ENCODE results near the gene NHERF2. TPM values are rescaled to one million over a fixed set of nuclear protein-coding genes. Genes with fewer than 3 reads are reported as not detected.
A peak's percentile ranks its signal among the peaks of the same experiment; 100 is the strongest.

NHERF2 gene
- polyA plus RNA-seq, 2 of the 4 experiments (the other 2 are of a cell fraction): 32.3 to 35.0 TPM

DNA sequence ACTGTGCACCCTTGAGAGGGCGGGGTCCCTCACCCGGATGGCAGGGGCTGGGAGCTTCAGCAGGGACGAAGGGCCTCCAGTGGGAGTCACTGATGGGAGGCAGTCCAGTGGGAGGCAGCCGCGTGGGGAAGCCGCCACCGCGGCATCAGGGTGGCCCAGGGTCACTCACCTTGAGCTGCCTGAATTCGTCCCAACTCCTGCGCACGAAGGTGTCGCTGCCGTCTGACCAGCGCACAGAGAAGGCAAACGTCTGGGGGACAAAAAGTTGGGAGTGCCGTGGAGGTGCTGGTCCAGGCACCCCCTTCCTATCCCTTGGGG lies 46.0 kb upstream of the NHERF2 start:
- WGBS (ENCODE audit: missing lambda C conversion rate): 91% methylated on average over 9 of the region's 16 CpGs
- FAIRE-seq (no peak), ATAC-seq (no peak), DNase-seq (ENCODE audit: low read depth in 1 of 2, low spot score in 1 of 2) (no peak)
- H3K9me3 ChIP-seq: no peaks in the 10 kb centered on the region
- no peak overlapping the region for H3K4me3 ChIP-seq
- ChIA-PET CTCF (interaction anchor here (19.7 kb wide), 1 partner anchor 24 kb away, joined by 196 read pairs; the partner anchor contains the start of gene ZNF598), POLR2A (interaction anchor here (2.8 to 5.4 kb wide), 2 partner anchors 9 to 15 kb away, joined by 13 to 50 read pairs; partner anchors contain the start of genes RPS2 and TBL3)
- no peak overlapping the region for H3K27ac ChIP-seq
- TF ChIP-seq EHMT2 (IDR thresholded peaks at IDR 0.05; ENCODE audit: low read depth) (no peak), POLR2AphosphoS2 (conservative IDR thresholded peaks at IDR 0.05; ENCODE audit: low read length) (0 out of 2 replicates have a peak, but pooled peaks have one; percentile 24)
- peaks cover 26% of the 10 kb centered on the region for H3K4me1 ChIP-seq
- no peak overlapping the region for H3K4me2 ChIP-seq

- ChIA-PET CTCF (interaction anchor here (1.3 to 19.7 kb wide), 2 partner anchors 9 to 23 kb away, joined by 3 to 196 read pairs; partner anchors contain the start of genes TBL3 and ZNF598), POLR2A (interaction anchor here (1.1 to 5.4 kb wide), 3 partner anchors 10 to 16 kb away, joined by 3 to 50 read pairs (median 13); partner anchors contain the start of genes RPS2 and TBL3)
- FAIRE-seq (no peak), ATAC-seq (no peak), DNase-seq (ENCODE audit: low read depth in 1 of 2, low spot score in 1 of 2) (no peak)
- H3K27ac ChIP-seq: peak within 1 kb of the TSS in 1 of 2 experiments; percentile 13; a peak in 1 of 6 replicates
- no peak for TF ChIP-seq KDM5A (IDR thresholded peaks at IDR 0.05)
- no peak for TF ChIP-seq EP300 (IDR thresholded peaks at IDR 0.05)
- 0 out of 2 replicates have a peak, but pooled peaks have one; percentile 43 for TF ChIP-seq PBX3 (IDR thresholded peaks at IDR 0.05)
- peaks cover 26% of the 10 kb centered on the region for H3K4me1 ChIP-seq
- WGBS (ENCODE audit: missing lambda C conversion rate): 80% methylated on average over 6 of the region's 6 CpGs
- no peak within 1 kb of the TSS for H3K4me3 ChIP-seq
- no peak within 1 kb of the TSS for H3K4me2 ChIP-seq
- no peaks in the 10 kb centered on the region for H3K9me3 ChIP-seq
These were observed 45.3 kb upstream of the NHERF2 start, which contains the start of gene NOXO1 for GRCh38 chr16:1981398-1981836. Gene NOXO1 (minus strand): TSS chr16:1981469. CDS start chr16:1981179, 290 bp downstream.

DNA sequence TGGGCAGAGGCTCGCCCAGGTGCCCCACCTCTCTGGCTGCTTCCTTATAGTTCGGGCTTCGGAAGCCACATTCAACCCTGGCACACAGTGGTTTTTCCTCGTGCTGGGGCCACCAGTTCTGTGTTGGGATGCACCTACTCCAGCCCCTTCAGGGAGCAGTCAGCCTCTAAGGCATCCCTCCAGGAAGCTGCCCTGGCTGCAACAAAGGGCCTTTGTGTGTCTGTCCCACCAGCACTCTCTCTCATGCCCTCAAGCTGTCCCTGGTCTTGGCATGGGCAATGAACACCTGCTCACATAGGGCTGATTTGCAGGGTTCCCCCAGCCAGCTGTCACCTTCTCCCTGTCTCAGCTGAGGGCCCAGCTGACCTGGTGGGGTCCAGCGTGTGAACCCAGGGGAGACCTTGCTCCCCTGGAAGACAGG lies 44.7 kb upstream of the NHERF2 start:
- Histone ChIP-seq H3K4me2 (no peak overlapping the region), H3K4me1 (peaks cover 26% of the 10 kb centered on the region), H3K4me3 (no peak overlapping the region), H3K9me3 (no peaks in the 10 kb centered on the region), H3K27ac (peak overlapping the region in 1 of 2 experiments; percentile 13; a peak in 1 of 6 replicates)
- TF ChIP-seq POLR2A (IDR thresholded peaks at IDR 0.05; ENCODE audit: low read length) (no peak), SREBF2 (IDR thresholded peaks at IDR 0.05) (no peak), ATOH8 (CRISPR knock-in tag; IDR thresholded peaks at IDR 0.05; ENCODE audit: low read depth) (no peak), HDAC2 (IDR thresholded peaks at IDR 0.05) (no peak), NFE2L2 (conservative IDR thresholded peaks at IDR 0.05; ENCODE audit: low read length) (no peak), SMC3 (IDR thresholded peaks at IDR 0.05) (no peak), CBX2 (IDR thresholded peaks at IDR 0.05; ENCODE audit: borderline replicate concordance, low read depth) (no peak), KDM5A (IDR thresholded peaks at IDR 0.05) (no peak), ELK1 (IDR thresholded peaks at IDR 0.05; ENCODE audit: low read depth, low read length) (no peak), POLR2AphosphoS2 (conservative IDR thresholded peaks at IDR 0.05; ENCODE audit: low read length) (no peak), FOSL2 (IDR thresholded peaks at IDR 0.05) (no peak), FOSL2 (CRISPR knock-in tag; IDR thresholded peaks at IDR 0.05) (no peak), ZSCAN20 (CRISPR knock-in tag; IDR thresholded peaks at IDR 0.05) (no peak), NPAS2 (CRISPR knock-in tag; IDR thresholded peaks at IDR 0.05; ENCODE audit: borderline replicate concordance) (no peak), ZC3H11A (IDR thresholded peaks at IDR 0.05) (no peak), JUNB (IDR thresholded peaks at IDR 0.05) (no peak)
- DNase-seq (ENCODE audit: low read depth in 1 of 2, low spot score in 1 of 2): no peak
- ChIA-PET POLR2A (interaction anchor here (1.1 to 5.4 kb wide), 3 partner anchors 10 to 17 kb away, joined by 3 to 50 read pairs (median 13); partner anchors contain the start of genes RPS2 and TBL3), CTCF (interaction anchor here (1.1 to 19.7 kb wide), 5 partner anchors 10 to 156 kb away, joined by 3 to 196 read pairs (median 3); partner anchors contain the start of genes TBL3 and ZNF598)
- FAIRE-seq: no peak
- ATAC-seq: no peak
- 47% methylated on average over 5 of the region's 5 CpGs for WGBS (ENCODE audit: missing lambda C conversion rate)
